ENCODE data around the gene RNF222. TPM values are rescaled to one million over a fixed set of nuclear protein-coding genes. Genes with fewer than 3 reads are reported as not detected.

Gene RNF222
- total RNA-seq, 1 donor from 2014 or later = not detected

GRCh38 chr17:8345052-8345690, 52.5 kb downstream of the RNF222 start:
- DNase-seq (ENCODE audit: low spot score) = no peak

- no peak for DNase-seq (ENCODE audit: low spot score)
Observed at GRCh38 chr17:8341456-8341855, 56.2 kb downstream of the RNF222 start.

Other genes with a start within 250 kb of the RNF222 start
- 152 TPM for gene PER1, start 245.4 kb downstream of the RNF222 start, total RNA-seq
- gene VAMP2, start 234.9 kb downstream of the RNF222 start, total RNA-seq = 87.9 TPM
- 17.1 TPM for gene TMEM107, start 221.4 kb downstream of the RNF222 start, total RNA-seq
- gene BORCS6, start 207.6 kb downstream of the RNF222 start, total RNA-seq = 7.1 TPM
- 1.9 TPM for gene AURKB, start 187.3 kb downstream of the RNF222 start, total RNA-seq
- 63.1 TPM for gene CTC1, start 149.8 kb downstream of the RNF222 start, total RNA-seq
- 82.6 TPM for gene PFAS, start 148.5 kb downstream of the RNF222 start, total RNA-seq
- 24.6 TPM for gene RANGRF, start 109.2 kb downstream of the RNF222 start, total RNA-seq
- 12.5 TPM for gene SLC25A35, start 102.4 kb downstream of the RNF222 start, total RNA-seq
- 28.7 TPM for gene ARHGEF15, start 87.6 kb downstream of the RNF222 start, total RNA-seq
- not detected for gene ODF4, start 58.0 kb downstream of the RNF222 start, total RNA-seq
- 2,627 TPM for gene RPL26, start 14.6 kb downstream of the RNF222 start, total RNA-seq
- gene NDEL1, start 38.1 kb upstream of the RNF222 start, total RNA-seq = 84.5 TPM
- gene MYH10, start 232.9 kb upstream of the RNF222 start, total RNA-seq = 30.8 TPM